HG02610 (cell line): ENCODE results near the gene BICRAL.
"Not testable (repeated sequence)": the region's sequence is repeated elsewhere in the genome, so short reads cannot be mapped to it uniquely, and the experiment has no call there.

Source experiments
- ATAC-seq: cut with Tn5 transposase; IDR thresholded peaks from one replicate; pipeline ENCODE4 v1.9.1; 2021; ENCODE audit warnings: mild to moderate bottlenecking, moderate library complexity; ENCODE audit not compliant: unreplicated experiment

BICRAL gene

GRCh38 chr6:42781796-42782688, at the start of gene BICRAL:
BICRAL (plus strand) TSS chr6:42782052; CDS start chr6:42822023, 39,971 bp downstream.
- ATAC-seq, result no peak

GRCh38 chr6:42733867-42734481, 47.9 kb upstream of the BICRAL start:
- ATAC-seq, result not testable (repeated sequence)

GRCh38 chr6:42735976-42736375, 45.9 kb upstream of the BICRAL start:
- no peak for ATAC-seq

- no peak for ATAC-seq
Measured at GRCh38 chr6:42740725-42741124, 41.1 kb upstream of the BICRAL start.

GRCh38 chr6:42742116-42742894, 39.5 kb upstream of the BICRAL start:
- no peak for ATAC-seq

- ATAC-seq, result no peak
Measured at GRCh38 chr6:42744351-42744893, 37.4 kb upstream of the BICRAL start.

GRCh38 chr6:42745083-42745639, 36.7 kb upstream of the BICRAL start:
- no peak for ATAC-seq

GRCh38 chr6:42745640-42746462, 36.0 kb upstream of the BICRAL start, which contains the start of gene TBCC:
TBCC (minus strand) TSS chr6:42746103; CDS start chr6:42746073, 30 bp downstream.
- peak; percentile 79 for ATAC-seq

GRCh38 chr6:42746463-42747391, 35.1 kb upstream of the BICRAL start:
- peak; percentile 63 for ATAC-seq

GRCh38 chr6:42748203-42748898, 33.5 kb upstream of the BICRAL start:
- ATAC-seq, result no peak

GRCh38 chr6:42751055-42751454, 30.8 kb upstream of the BICRAL start:
- no peak for ATAC-seq

GRCh38 chr6:42754759-42755158, 27.1 kb upstream of the BICRAL start:
- ATAC-seq, result no peak

- no peak for ATAC-seq
Measured at GRCh38 chr6:42756722-42757121, 25.1 kb upstream of the BICRAL start.

- ATAC-seq, result no peak
Measured at GRCh38 chr6:42758756-42759430, 23.0 kb upstream of the BICRAL start.

GRCh38 chr6:42761287-42762067, 20.4 kb upstream of the BICRAL start:
- ATAC-seq, result no peak

GRCh38 chr6:42762426-42762859, 19.4 kb upstream of the BICRAL start:
- no peak for ATAC-seq

GRCh38 chr6:42762950-42763349, 18.9 kb upstream of the BICRAL start:
- ATAC-seq, result no peak
